IPS DF 4.7 (cell line): ENCODE data around the gene TEKT3.

ENCODE experiments used
- DNase-seq: peaks from one replicate; pipeline ENCODE4 v3.0.0-alpha.2; 2013; ENCODE audit warnings: low spot score; ENCODE audit errors: extremely low read depth

TEKT3 gene

GRCh38 chr17:15350777-15351477 is 9.5 kb upstream of the TEKT3 start:
- DNase-seq, result no peak

DNA sequence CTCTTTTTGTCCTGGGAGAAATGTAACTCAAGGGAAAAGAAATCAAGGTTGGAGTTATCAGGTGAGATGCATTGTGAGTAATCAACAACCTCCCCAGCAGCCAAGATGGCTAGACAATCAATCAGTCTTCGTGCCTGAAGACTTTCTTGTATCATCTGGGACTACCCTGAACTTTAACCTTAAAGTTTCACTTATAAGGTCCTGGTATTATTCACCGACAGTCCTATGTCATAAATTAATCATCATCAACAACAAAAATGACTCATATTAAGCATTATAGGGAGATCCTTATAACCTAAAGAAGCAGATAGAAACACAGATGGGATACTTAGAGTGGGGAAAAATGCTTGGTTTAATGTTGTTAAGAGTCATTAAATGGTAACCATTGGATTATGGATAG is 7.7 kb upstream of the TEKT3 start:
- DNase-seq, result no peak

DNA sequence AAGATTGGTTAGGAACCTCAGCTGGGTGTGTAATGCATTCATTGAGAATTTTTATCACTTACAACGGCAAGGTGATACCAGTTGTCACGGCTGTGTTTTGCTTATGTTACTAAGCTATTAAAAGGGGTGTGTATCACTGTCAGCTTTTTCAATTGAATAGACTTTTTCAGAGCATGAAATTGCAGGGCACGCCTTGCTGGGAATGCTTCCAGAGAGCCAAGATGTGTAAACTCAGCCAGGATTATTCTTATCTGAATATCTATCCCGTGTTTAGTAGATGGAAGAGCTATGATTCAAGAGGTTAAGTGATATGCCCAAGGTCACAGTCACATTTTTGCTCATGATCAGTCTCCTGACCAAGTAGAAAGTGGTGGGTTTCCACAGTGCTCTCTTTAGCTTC is 6.6 kb upstream of the TEKT3 start:
- DNase-seq, result no peak

GRCh38 chr17:15346066-15346595 is 4.7 kb upstream of the TEKT3 start:
- no peak for DNase-seq

DNA sequence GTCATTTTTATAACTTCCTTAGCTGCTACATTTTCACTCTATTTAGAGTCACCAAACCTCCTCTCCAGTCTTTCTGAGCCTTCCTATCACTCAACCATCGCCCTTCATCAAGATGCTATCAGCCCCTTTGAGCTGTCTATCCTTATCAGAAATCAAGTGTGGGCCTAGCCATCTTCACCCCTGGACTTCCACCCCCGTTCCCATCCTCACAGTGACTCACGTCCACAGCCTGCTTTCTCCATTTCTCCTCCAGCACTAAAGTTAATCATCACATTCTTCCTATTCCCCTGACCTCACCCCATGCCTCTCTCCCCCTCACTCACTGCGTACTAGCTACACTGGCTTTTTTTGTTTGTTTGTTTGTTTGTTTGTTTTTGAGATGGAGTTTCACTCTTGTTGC is 2.4 kb upstream of the TEKT3 start:
- DNase-seq, result no peak

- DNase-seq, result no peak
Observed at GRCh38 chr17:15342460-15342859, 1.1 kb upstream of the TEKT3 start.

GRCh38 chr17:15341966-15342365 is 569 bp upstream of the TEKT3 start:
- DNase-seq, result no peak

DNA sequence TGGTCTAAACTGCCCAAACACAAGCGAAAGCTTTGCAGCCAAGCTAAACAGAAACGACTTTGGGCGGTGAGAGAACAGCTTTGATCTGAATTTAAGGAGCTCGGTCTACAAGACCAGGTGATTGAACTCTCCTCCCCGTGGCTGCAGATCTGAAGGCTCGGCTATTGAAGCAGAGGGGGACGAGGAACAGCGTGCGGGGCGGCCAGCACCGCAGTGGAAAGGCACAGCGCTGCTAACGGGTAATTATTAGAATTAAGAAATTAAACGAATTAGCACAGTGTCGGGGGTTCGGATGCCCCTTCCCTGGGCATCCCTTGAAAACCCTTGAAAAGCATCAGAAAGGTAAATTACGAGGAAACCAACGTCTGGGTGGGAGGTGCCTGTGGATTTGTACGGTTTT is 431 bp downstream of the TEKT3 start:
- DNase-seq, result no peak

DNA sequence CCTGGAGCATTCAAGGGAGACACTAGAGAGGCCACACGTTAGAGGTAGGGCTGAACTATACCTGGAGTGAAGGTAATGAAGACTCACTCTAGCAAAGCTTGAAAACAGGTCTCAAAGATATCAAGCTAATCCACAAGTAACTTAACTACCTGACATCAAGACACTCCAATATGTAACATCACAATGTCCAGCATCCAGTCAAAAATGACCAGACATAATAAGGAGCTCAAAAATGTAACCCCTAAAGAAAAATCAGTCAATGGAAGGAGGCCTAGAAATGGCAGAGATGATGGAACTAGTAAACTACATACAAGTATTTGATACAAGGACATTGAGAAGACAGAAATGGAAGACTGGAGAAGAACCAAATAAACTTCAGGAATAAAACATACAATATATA is 6.0 kb downstream of the TEKT3 start:
- DNase-seq, result no peak

DNA sequence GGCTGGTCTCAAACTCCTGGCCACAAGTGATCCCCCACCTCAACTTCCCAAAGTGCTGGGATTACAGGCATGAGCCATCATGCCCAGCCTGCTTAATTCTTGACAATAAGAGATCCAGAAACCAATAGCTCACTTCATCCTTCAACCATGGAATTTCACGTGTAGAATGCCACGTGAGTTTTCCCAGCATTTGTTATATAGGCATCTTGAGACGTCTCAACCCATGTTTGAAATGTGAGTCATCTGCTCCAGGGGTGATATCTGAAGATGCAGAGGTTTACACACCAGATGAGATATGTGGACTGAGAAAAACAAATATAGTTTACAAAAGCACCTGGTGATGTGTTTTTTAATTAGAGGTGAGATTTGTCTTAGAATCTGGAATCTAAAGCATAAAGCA is 7.1 kb downstream of the TEKT3 start:
- no peak for DNase-seq

- DNase-seq, result peak; percentile 78
Observed at GRCh38 chr17:15332338-15332737, 9.1 kb downstream of the TEKT3 start.

- no peak for DNase-seq
Observed at GRCh38 chr17:15323131-15323530, 18.3 kb downstream of the TEKT3 start.

GRCh38 chr17:15321556-15322251 is 19.7 kb downstream of the TEKT3 start:
- DNase-seq, result no peak

- no peak for DNase-seq
Observed at GRCh38 chr17:15319452-15320010, 21.9 kb downstream of the TEKT3 start.

DNA sequence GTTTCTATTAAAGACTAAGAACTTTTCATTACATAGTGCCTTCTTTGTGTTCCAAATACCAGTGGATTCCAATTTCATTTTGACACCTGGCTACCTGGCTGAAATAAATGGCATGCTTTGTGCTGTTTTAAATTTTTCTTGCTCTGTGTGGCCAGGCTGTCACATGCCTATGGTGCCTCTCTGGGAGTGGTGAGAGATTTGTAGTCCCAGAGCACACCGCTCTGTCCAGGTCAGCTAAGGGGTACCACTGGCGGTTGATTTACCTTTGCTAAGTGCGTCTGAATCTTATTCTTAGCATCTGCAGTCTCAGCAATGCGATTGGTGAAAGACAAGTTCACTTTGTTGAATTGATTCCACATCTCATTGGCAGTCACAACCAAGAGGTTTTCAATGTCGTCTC is 29.4 kb downstream of the TEKT3 start:
- no peak for DNase-seq

DNA sequence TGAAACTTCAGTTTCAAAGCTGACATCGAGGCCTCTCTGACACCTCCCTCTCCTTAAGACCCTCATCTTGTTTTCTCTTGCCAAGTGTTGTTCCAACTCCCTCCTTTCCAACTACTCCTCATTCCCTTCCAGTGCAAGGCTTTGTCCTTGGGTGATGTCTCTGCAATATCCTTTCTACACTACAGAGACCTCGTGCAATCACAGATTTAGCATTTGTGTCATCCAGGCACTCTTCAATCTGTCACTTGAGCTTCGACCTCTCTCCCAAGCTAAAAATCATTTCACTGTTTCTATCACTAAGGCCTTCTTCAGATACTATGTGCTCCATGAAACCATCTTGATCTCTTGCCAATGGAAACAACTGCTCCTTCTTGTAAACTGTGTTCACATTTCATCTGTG is 31.6 kb downstream of the TEKT3 start:
- no peak for DNase-seq

GRCh38 chr17:15309236-15309635 is 32.2 kb downstream of the TEKT3 start:
- DNase-seq, result no peak

DNA sequence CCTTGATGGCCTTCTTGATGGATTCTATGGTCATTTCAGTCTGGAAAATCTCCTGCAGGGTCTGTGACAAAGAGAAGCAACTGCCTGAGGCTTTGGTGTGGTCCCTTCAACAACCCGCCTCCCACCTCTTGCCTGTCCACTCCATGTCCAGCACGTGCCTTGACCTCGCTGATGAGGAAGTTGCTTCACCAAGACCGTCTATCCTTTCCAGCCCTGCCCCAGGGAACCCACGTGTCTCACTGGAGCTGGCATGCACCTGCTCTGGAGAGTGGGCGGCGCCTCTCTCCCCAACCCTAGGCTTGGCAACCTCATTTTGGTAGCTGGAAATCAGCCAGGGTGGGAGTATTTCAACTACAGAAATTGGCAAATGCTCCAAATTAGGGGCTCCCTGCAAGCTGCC is 32.6 kb downstream of the TEKT3 start:
- DNase-seq, result no peak

GRCh38 chr17:15307710-15308111 is 33.7 kb downstream of the TEKT3 start:
- DNase-seq, result no peak

DNA sequence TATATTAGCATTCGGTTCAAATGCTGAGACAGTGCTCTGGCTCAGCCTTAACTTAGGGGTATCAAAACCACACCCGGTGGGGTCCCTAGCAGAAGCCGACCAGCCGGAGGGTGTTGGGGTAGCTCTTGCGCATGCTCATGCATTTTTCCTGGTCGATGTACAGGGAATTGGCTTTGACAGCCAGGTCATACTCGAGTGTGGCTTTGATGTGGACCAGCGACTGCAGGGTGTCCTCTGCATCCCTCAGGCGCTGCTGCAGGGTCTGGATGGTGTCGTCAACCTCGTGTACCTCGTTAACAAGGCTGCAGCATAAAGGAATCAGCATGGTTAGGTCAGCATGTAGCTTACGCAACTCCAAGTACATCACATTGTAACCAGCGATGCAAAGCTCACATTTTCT is 37.5 kb downstream of the TEKT3 start:
- no peak for DNase-seq

DNA sequence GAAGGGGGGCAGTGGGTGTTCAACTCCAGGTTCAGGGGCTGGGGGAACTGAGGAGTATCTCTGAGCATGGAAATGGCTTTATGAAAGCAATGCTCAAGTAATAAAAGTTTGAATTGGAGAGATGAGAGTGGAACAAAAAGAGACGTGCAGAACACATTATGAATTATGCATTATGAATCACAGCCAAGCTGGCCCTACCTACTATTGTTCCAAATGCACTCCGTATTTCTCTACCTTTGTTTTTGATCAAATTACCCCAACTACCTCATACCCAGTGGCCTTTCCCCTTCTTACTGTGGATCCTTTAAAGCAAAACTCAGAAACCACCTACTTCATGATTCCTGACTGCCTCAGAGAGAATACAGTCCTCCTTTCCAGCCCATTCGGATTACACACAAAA is 38.1 kb downstream of the TEKT3 start:
- no peak for DNase-seq

DNA sequence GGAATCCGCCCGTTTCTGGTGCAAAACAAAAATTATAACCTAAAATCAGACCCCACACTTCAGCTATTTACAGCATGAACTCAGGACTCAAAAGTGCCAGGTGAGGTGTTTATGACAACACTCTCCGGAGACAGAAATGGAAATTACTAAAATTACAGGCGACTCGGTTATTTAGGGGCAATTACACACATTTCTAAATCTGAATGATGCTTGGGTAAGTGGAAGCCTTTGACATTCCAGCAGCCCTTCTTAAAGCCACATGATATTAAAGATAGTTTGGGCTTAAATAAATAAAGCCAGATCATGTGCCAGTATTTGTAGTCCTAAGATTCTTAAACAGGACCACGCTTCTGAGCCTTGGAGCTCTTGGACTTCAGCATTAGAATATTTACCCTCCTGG is 39.6 kb downstream of the TEKT3 start:
- DNase-seq, result no peak

GRCh38 chr17:15298176-15298575 is 43.2 kb downstream of the TEKT3 start:
- DNase-seq, result no peak
